GM12874 (cell line): ENCODE results near the gene STAT5A.

Source experiments
- CTCF ChIP-seq: IDR thresholded peaks from 2 replicates; pipeline ENCODE4 v1.5.1; 2011; ENCODE audit warnings: low read depth, mild to moderate bottlenecking, control low read depth, low read length, moderate library complexity; ENCODE audit not compliant: insufficient read depth

Gene STAT5A

GRCh38 chr17:42347198-42347597 lies 58.9 kb downstream of the STAT5A start:
- TF ChIP-seq CTCF, result no peak

DNA sequence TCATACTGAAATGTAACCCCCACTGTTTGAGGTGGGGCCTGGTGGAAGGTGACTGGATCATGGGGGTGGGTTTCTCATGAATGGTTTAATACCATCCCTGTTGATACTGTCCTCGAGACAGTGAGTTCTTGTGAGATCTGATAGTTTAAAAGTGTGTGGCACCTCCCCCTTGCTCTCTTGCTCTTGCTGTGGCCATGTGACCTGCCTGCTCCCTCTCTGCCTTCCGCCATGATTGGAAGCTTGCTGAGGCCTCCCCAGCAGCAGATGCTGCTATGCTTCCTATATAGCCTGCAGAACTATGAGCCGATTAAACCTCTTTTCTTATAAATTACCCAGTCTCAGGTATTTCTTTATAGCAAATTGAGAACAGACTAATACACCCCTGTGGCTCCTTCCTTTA lies 59.3 kb downstream of the STAT5A start:
- TF ChIP-seq CTCF, result no peak

- TF ChIP-seq CTCF, result no peak
These were observed 59.8 kb downstream of the STAT5A start for GRCh38 chr17:42348104-42348503.

DNA sequence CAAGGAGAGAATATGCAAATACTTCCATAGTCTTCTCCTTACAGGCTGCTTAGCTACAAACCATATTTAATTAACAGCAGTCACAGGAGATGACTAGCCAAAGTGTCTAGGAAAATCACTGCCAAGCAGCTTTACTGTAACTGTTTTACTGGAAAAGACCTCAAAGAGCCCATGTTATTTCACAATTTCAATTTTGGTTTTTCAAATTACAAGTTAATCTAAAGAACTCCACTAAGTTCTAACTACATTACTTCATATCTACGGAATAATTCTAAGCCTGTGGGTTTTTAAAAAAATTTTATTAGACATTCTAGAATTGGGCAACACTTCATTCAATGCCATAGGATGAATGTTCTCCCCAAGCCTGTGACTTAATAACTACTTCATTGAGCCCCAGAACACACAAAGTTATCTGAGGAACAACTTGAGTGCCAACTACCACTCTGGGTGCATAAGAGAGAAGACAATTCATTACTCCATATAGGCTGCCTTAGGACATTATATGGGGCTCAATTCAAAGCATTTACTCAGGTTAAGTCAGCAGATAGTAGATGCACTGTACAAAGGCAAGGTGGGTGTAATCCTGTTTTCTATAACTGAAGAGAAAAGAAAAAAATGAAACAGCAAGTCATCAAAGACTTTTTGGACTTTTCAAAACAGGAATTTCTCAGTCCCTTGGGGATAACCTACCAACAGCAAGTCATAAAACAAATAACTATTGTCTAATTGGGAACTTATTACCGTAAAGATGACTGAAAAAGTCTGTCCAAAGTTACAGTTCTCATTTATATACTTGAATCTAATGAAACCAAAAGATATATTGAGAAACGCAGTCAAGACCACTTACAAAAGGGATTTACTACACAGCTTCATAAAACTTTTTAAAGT lies 66.9 kb downstream of the STAT5A start:
- no peak for TF ChIP-seq CTCF

DNA sequence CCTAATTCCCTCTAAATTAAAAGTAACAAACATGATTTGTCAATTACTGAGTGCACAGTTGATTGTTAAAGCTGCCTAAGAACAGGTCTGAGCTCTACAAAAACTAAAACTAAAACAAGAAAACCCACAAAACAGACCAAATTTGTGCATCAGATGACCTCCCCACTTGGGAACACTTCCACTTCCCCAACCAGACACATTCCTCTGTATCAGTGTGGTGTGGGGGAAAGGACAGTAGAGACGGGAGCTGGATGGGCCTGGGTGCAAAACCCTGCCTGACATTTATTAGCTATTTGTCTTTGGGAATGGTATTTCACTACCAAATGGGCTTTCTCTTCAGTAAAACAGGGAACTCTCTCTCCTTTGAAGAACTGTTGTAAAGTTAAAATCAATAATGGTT lies 70.1 kb downstream of the STAT5A start:
- no peak for TF ChIP-seq CTCF

- no peak for TF ChIP-seq CTCF
These were observed 70.8 kb downstream of the STAT5A start for GRCh38 chr17:42359133-42359532.
